Measurements from ENCODE around the gene PLCB4. TPM values are rescaled to one million over a fixed set of nuclear protein-coding genes. Genes with fewer than 3 reads are reported as not detected.

The PLCB4 gene
- polyA plus RNA-seq, 1 experiment, result 18.6 TPM

DNA sequence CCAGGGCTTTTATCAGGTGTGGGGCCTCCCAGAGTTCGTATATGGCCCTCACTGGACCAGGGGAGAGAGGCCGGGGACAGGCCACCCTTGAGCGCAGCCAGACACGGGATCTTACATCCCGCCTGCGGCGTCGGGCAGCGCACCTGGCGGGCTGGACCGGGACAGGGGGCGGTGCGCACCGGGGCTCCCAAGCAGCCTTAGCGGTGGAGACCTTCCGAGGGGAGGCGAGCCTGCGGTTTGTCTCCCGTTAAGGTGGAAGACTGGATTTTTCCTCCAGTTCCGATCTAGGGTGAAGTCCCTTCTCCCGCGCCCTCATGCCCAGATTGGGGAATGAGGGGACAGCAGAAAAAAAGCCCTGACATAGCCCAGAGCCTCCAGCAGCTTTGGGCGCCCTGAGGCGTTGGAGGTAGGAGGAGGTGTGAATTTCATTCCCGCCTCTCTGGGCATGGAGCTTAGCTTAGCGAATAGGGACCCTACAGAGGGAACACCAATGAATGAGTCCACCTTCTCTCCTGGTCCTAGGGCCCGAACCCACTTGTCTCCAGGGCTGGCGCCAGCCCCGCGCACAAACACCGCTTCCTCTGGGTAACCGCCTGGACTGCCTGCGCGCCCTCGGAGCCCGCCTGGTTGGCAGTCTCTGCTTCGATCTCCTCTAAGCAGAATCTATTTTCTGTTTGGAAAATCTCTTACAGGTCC, 438.8 kb downstream of the PLCB4 start:
- Histone ChIP-seq H3K4me3 (ENCODE audit: low read depth, low read length) (no peak overlapping the region), H3K27me3 (ENCODE audit: control insufficient read depth, insufficient read depth, low read length) (peaks cover 57% of the 10 kb centered on the region), H3K9me3 (ENCODE audit: control insufficient read depth, insufficient read depth, low read length) (peaks cover 11% of the 10 kb centered on the region; the same call in 1 of the 2 replicates), H3K27ac (ENCODE audit: low read depth, low read length) (no peak overlapping the region)
- DNase-seq (ENCODE audit: low read depth, low spot score), result no peak
- ChIA-PET CTCF (no interaction called here), POLR2A (no interaction called here)
- TF ChIP-seq, protein P1, sequence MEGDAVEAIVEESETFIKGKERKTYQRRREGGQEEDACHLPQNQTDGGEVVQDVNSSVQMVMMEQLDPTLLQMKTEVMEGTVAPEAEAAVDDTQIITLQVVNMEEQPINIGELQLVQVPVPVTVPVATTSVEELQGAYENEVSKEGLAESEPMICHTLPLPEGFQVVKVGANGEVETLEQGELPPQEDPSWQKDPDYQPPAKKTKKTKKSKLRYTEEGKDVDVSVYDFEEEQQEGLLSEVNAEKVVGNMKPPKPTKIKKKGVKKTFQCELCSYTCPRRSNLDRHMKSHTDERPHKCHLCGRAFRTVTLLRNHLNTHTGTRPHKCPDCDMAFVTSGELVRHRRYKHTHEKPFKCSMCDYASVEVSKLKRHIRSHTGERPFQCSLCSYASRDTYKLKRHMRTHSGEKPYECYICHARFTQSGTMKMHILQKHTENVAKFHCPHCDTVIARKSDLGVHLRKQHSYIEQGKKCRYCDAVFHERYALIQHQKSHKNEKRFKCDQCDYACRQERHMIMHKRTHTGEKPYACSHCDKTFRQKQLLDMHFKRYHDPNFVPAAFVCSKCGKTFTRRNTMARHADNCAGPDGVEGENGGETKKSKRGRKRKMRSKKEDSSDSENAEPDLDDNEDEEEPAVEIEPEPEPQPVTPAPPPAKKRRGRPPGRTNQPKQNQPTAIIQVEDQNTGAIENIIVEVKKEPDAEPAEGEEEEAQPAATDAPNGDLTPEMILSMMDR (IDR thresholded peaks at IDR 0.05; ENCODE audit: low read depth, low read length), result no peak

DNA sequence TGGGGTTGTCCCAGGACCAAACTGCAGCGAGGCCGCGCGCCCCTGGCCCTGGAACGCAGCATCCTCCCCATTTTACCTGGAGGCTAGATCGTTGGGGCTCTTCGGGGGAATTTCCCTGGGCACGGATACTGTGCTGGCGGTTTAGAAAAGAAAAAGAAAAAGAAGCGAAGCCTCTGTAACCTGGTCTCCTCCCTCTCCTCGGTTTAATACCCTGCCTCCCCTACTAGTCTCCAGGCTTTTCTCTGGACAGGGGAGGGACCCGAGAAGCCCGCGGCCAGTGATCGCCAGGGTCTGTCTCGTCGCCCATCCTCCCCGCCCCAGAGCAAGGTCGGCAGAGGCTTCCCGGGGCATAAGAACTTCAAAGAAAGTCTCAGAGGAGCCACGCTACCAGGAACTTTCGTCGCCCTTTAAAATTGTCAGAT, 439.4 kb downstream of the PLCB4 start:
- TF ChIP-seq, protein P1 (IDR thresholded peaks at IDR 0.05; ENCODE audit: low read depth, low read length), result no peak
- Histone ChIP-seq H3K4me3 (ENCODE audit: low read depth, low read length) (no peak overlapping the region), H3K27me3 (ENCODE audit: control insufficient read depth, insufficient read depth, low read length) (peaks cover 57% of the 10 kb centered on the region), H3K27ac (ENCODE audit: low read depth, low read length) (no peak overlapping the region), H3K9me3 (ENCODE audit: control insufficient read depth, insufficient read depth, low read length) (peaks cover 11% of the 10 kb centered on the region; the same call in 1 of the 2 replicates)
- CTCF ChIA-PET, result no interaction called here
- DNase-seq (ENCODE audit: low read depth, low spot score), result no peak
- POLR2A ChIA-PET, result no interaction called here

GRCh38 chr20:9508696-9509178, 439.9 kb downstream of the PLCB4 start:
- ChIA-PET POLR2A (no interaction called here), CTCF (interaction anchor here (0.8 kb wide), 1 partner anchor 101 kb away, joined by 5 read pairs; no protein-coding TSS in a partner anchor)
- Histone ChIP-seq H3K27me3 (ENCODE audit: control insufficient read depth, insufficient read depth, low read length) (peaks cover 59% of the 10 kb centered on the region), H3K4me3 (ENCODE audit: low read depth, low read length) (no peak overlapping the region), H3K27ac (ENCODE audit: low read depth, low read length) (no peak overlapping the region), H3K9me3 (ENCODE audit: control insufficient read depth, insufficient read depth, low read length) (peaks cover 11% of the 10 kb centered on the region; the same call in 1 of the 2 replicates)
- TF ChIP-seq, protein P1 (IDR thresholded peaks at IDR 0.05; ENCODE audit: low read depth, low read length), result no peak
- DNase-seq (ENCODE audit: low read depth, low spot score), result no peak

DNA sequence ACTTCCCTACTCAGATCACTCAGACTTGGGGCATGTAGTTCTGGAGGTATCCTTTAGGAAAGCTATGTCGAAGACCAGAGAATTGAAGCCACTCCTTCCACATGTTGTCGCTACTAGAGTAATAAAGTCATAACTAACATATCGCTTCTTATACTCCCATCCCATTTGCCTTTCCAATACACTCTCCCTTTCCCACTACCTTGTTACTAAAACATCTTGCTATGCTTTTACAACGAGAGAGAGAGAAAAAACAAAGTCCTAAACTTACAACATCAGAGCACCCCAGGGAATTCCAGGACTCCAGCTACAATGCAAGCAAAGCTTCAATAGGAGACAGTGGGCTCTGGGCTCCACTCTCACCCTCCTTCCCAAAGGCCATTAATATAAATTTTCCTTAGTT, 440.4 kb downstream of the PLCB4 start:
- Histone ChIP-seq H3K27me3 (ENCODE audit: control insufficient read depth, insufficient read depth, low read length) (peaks cover 65% of the 10 kb centered on the region), H3K4me3 (ENCODE audit: low read depth, low read length) (no peak overlapping the region), H3K27ac (ENCODE audit: low read depth, low read length) (no peak overlapping the region), H3K9me3 (ENCODE audit: control insufficient read depth, insufficient read depth, low read length) (peaks cover 11% of the 10 kb centered on the region; the same call in 1 of the 2 replicates)
- DNase-seq (ENCODE audit: low read depth, low spot score), result no peak
- ChIA-PET CTCF (interaction anchor here (0.8 kb wide), 1 partner anchor 101 kb away, joined by 5 read pairs; no protein-coding TSS in a partner anchor), POLR2A (no interaction called here)
- TF ChIP-seq, protein P1 (IDR thresholded peaks at IDR 0.05; ENCODE audit: low read depth, low read length), result no peak

- no peak for DNase-seq (ENCODE audit: low read depth, low spot score)
- Histone ChIP-seq H3K27ac (ENCODE audit: low read depth, low read length) (no peak overlapping the region), H3K9me3 (ENCODE audit: control insufficient read depth, insufficient read depth, low read length) (peaks cover 11% of the 10 kb centered on the region; the same call in 1 of the 2 replicates), H3K27me3 (ENCODE audit: control insufficient read depth, insufficient read depth, low read length) (peaks cover 74% of the 10 kb centered on the region), H3K4me3 (ENCODE audit: low read depth, low read length) (no peak overlapping the region)
- TF ChIP-seq, protein P1 (IDR thresholded peaks at IDR 0.05; ENCODE audit: low read depth, low read length), result no peak
- POLR2A ChIA-PET, result no interaction called here
- CTCF ChIA-PET, result interaction anchor here (0.8 kb wide), 1 partner anchor 105 kb away, joined by 3 read pairs; no protein-coding TSS in a partner anchor
These were observed 442.0 kb downstream of the PLCB4 start for GRCh38 chr20:9510911-9511310.

Measured in AG04450 (cell line).